IPS-18a (cell line): ENCODE data around the gene PDF.
"Not testable (repeated sequence)": the region's sequence is repeated elsewhere in the genome, so short reads cannot be mapped to it uniquely, and the experiment has no call there.

Experiments
- H3K27ac ChIP-seq: one replicate; pipeline ENCODE4 v1.5.1; 2013; ENCODE audit warnings: low read length
- H3K27me3 ChIP-seq: one replicate; pipeline ENCODE4 v1.6.1; 2013; ENCODE audit warnings: mild to moderate bottlenecking, low read length; ENCODE audit not compliant: control insufficient read depth, insufficient read depth
- H3K36me3 ChIP-seq: one replicate; pipeline ENCODE4 v1.6.1; 2013; ENCODE audit warnings: low read depth, low read length; ENCODE audit not compliant: control insufficient read depth
- H3K4me1 ChIP-seq: one replicate; pipeline ENCODE4 v1.6.1; 2013; ENCODE audit warnings: low read depth, low read length; ENCODE audit not compliant: control insufficient read depth
- H3K4me3 ChIP-seq: one replicate; pipeline ENCODE4 v1.5.1; 2013; ENCODE audit warnings: low read length
- H3K9ac ChIP-seq: one replicate; pipeline ENCODE4 v1.6.1; 2013; ENCODE audit warnings: mild to moderate bottlenecking, low read length, moderate library complexity
- H3K9me3 ChIP-seq: one replicate; pipeline ENCODE4 v1.6.1; 2013; ENCODE audit warnings: low read depth, low read length; ENCODE audit not compliant: control insufficient read depth

Gene PDF

GRCh38 chr16:69311533-69312387 lies 18.6 kb downstream of the PDF start:
- Histone ChIP-seq H3K4me1 (peaks cover 3% of the 10 kb centered on the region), H3K27me3 (no peaks in the 10 kb centered on the region), H3K36me3 (peaks cover 12% of the 10 kb centered on the region), H3K27ac (no peak overlapping the region), H3K9ac (peak overlapping the region; percentile 65), H3K4me3 (peak overlapping the region; percentile 89), H3K9me3 (no peaks in the 10 kb centered on the region)

- Histone ChIP-seq H3K36me3 (peaks cover 5% of the 10 kb centered on the region), H3K9me3 (no peaks in the 10 kb centered on the region), H3K4me1 (peaks cover 3% of the 10 kb centered on the region), H3K4me3 (peak within 1 kb of the TSS; percentile 89), H3K27ac (no peak within 1 kb of the TSS), H3K27me3 (no peaks in the 10 kb centered on the region), H3K9ac (peak within 1 kb of the TSS; percentile 65)
These were observed 19.5 kb downstream of the PDF start, which contains the start of gene VPS4A for GRCh38 chr16:69310653-69311532. VPS4A (plus strand) TSS chr16:69311350; CDS start chr16:69311512, 162 bp downstream.

DNA sequence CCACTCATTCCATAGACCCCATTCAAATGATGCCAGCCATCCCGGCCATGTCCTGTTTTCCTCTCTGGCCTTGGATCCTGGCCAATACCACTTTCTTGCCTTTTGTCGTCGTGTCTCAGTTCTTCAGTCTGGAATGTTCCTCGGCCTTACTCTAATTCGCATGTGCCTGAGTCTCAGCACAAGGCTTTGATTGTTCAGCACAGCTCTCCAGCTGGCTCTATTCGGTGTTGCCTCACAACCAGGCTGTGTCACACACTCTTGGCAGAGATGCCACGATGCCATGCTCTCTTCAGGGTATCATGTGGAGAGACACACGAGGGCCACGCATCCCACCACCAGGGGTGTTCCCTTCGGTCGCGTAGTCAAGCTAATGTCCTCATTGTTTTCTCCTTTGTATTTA lies 21.1 kb downstream of the PDF start:
- Histone ChIP-seq H3K36me3 (peaks cover 5% of the 10 kb centered on the region), H3K27me3 (no peaks in the 10 kb centered on the region), H3K4me3 (no peak overlapping the region), H3K9me3 (no peaks in the 10 kb centered on the region), H3K27ac (no peak overlapping the region), H3K9ac (no peak overlapping the region), H3K4me1 (peaks cover 3% of the 10 kb centered on the region)

- Histone ChIP-seq H3K9me3 (no peaks in the 10 kb centered on the region), H3K36me3 (peaks cover 4% of the 10 kb centered on the region), H3K4me1 (peaks cover 3% of the 10 kb centered on the region), H3K27ac (no peak overlapping the region), H3K4me3 (no peak overlapping the region), H3K27me3 (no peaks in the 10 kb centered on the region), H3K9ac (no peak overlapping the region)
These were observed 22.5 kb downstream of the PDF start for GRCh38 chr16:69307856-69308255.

DNA sequence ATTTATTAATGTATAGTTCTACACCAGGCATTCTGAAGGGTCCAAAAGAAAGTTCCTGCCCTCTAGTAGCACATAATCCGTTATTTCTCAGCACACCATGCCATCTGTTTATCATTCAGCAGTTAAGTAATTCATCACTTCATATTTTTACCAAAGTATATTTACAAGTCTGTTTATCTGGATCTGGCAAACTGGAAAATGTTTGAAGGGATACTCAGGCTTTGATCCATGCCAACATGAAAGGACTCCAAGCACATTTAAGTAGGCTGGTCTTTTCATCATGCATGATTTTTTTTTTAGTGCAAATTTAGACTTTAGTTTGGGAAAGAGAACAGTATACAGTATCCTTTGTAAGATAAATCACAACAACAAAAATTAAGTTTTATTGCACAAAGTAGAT lies 23.3 kb downstream of the PDF start:
- Histone ChIP-seq H3K36me3 (peaks cover 4% of the 10 kb centered on the region), H3K9me3 (no peaks in the 10 kb centered on the region), H3K4me3 (no peak overlapping the region), H3K4me1 (peaks cover under 1% of the 10 kb centered on the region), H3K27me3 (no peaks in the 10 kb centered on the region), H3K9ac (no peak overlapping the region), H3K27ac (no peak overlapping the region)

DNA sequence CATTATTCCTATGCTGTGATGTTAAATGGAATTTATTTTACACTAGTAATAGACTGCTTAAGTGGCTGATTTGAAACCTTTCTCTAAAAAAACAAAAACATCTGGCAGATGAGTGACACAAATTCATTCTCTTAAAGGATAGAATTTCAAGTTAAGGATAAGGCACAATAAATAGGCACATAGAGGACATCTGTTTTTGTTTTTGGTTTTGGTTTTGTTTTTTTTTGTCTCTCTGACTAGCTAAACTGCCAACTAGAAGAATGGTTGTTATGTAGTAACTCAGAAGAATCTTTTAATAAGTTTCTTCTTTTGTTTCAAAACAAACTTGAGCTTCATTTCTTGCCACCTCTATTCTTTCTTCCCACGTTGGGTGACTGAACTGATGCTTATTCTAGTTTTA lies 24.4 kb downstream of the PDF start:
- peaks cover 8% of the 10 kb centered on the region for H3K36me3 ChIP-seq
- H3K27ac ChIP-seq, result no peak overlapping the region

DNA sequence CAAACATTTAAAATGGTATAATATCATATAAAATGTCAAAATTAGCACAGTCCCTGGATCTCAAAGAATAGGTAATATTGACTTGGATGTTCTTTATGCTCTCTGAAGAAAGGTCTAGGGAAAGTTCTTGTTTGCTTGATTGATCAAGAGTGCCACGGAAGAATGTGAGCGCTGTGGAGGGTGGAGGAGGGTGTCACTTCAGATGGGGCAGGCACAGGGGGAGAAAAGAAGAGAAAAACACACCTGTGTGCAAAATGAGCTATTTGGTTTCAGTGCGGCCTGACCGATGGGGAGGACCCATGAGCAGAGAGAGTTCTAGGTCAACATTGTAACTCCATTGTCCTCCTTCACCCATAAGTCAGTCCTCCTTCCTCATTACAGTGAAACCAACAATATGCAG lies 28.1 kb downstream of the PDF start:
- Histone ChIP-seq H3K27me3 (no peaks in the 10 kb centered on the region), H3K4me3 (no peak overlapping the region), H3K9ac (no peak overlapping the region), H3K9me3 (no peaks in the 10 kb centered on the region), H3K27ac (no peak overlapping the region), H3K4me1 (no peaks in the 10 kb centered on the region), H3K36me3 (peaks cover 12% of the 10 kb centered on the region)

More for the DNA sequence above, 24.4 kb downstream of the PDF start:
- Histone ChIP-seq H3K4me3 (no peak overlapping the region), H3K9me3 (no peaks in the 10 kb centered on the region), H3K4me1 (no peaks in the 10 kb centered on the region), H3K9ac (no peak overlapping the region), H3K27me3 (no peaks in the 10 kb centered on the region)

- Histone ChIP-seq H3K9ac (no peak overlapping the region), H3K4me1 (no peaks in the 10 kb centered on the region), H3K9me3 (no peaks in the 10 kb centered on the region), H3K27me3 (no peaks in the 10 kb centered on the region), H3K36me3 (peaks cover 12% of the 10 kb centered on the region), H3K27ac (no peak overlapping the region), H3K4me3 (no peak overlapping the region)
These were observed 28.5 kb downstream of the PDF start for GRCh38 chr16:69301861-69302260.

DNA sequence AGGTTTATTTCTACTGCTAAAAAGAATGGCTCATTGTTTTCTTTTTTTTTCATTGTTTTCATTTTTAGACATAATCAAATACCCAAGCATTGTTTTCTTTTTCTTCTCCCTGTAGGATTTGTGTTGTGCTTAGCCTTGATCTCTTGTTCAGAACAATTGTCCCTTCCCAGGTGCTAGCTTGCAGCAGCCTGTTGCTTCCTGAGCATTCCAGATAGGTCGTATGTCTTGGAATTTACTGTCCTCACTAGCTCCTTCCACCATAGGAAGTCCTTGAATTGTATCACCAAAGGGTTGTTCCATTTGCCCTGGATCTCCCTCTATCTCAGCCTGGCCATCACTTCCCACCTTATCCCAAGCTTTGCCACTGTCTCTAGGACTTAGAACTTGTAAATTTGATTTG lies 29.2 kb downstream of the PDF start:
- Histone ChIP-seq H3K4me1 (no peaks in the 10 kb centered on the region), H3K9me3 (no peaks in the 10 kb centered on the region)

DNA sequence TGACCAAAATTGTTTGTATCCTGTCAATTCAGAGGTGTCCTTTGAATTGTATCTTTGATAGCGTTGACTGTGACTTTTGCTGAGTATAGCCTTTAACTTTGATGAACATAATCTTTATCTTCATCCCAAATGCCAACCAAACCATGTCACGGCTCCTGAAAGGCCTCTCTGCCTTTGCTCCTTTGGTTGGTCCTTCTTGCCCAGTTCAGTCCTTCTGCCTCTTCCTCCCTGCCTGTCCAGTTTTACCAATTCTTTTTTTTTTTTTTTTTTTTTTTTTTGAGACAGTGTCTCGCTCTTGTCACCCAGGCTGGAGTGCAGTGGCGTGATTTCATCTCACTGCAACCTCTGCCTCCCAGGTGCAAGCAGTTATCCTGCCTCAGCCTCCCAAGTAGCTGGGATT lies 32.1 kb downstream of the PDF start:
- Histone ChIP-seq H3K9ac (no peak overlapping the region), H3K27ac (no peak overlapping the region), H3K36me3 (peaks cover 8% of the 10 kb centered on the region), H3K4me1 (no peaks in the 10 kb centered on the region), H3K9me3 (no peaks in the 10 kb centered on the region), H3K4me3 (no peak overlapping the region), H3K27me3 (no peaks in the 10 kb centered on the region)

More for the DNA sequence above, 29.2 kb downstream of the PDF start:
- Histone ChIP-seq H3K36me3 (peaks cover 12% of the 10 kb centered on the region), H3K9ac (no peak overlapping the region), H3K27ac (no peak overlapping the region), H3K27me3 (no peaks in the 10 kb centered on the region), H3K4me3 (no peak overlapping the region)

DNA sequence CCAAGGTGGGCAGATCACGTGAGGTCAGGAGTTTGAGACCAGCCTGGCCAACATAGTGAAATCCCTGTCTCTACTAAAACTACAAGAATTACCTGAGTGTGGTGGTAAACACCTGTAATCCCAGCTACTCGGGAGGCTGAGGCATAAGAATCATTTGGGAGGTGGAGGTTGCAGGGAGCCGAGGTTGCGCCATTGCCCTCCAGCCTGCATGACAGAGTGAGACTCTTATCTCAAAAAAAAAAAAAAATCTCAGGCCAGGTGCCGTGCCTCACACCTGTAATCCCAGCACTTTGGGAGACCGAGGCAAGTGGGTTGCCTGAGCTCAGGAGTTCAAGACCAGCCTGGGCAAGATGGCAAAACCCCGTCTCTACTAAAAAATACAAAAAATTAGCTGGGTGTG lies 33.6 kb downstream of the PDF start:
- H3K36me3 ChIP-seq, H3K9ac ChIP-seq, H3K27ac ChIP-seq, H3K27me3 ChIP-seq, H3K4me1 ChIP-seq, H3K4me3 ChIP-seq, H3K9me3 ChIP-seq: not testable (repeated sequence)
